Measurements from ENCODE around the gene ORM2.

- TF ChIP-seq CTCF (IDR thresholded peaks at IDR 0.05; ENCODE audit: low read depth, low read length) (no peak), EZH2phosphoT487 (IDR thresholded peaks at IDR 0.05; ENCODE audit: low read depth) (no peak)
Observed at GRCh38 chr9:114294664-114295063, 35.0 kb upstream of the ORM2 start.

Measured in OCI-LY3 (cell line).